Brain pericyte (primary cell): ENCODE data around the gene SLC19A1.
"Not testable (repeated sequence)": the region's sequence is repeated elsewhere in the genome, so short reads cannot be mapped to it uniquely, and the experiment has no call there.

Experiments
- DNase-seq: peaks from one replicate; pipeline ENCODE4 v3.0.0-alpha.2; 2012; ENCODE audit warnings: low read depth, low spot score

SLC19A1 gene

DNA sequence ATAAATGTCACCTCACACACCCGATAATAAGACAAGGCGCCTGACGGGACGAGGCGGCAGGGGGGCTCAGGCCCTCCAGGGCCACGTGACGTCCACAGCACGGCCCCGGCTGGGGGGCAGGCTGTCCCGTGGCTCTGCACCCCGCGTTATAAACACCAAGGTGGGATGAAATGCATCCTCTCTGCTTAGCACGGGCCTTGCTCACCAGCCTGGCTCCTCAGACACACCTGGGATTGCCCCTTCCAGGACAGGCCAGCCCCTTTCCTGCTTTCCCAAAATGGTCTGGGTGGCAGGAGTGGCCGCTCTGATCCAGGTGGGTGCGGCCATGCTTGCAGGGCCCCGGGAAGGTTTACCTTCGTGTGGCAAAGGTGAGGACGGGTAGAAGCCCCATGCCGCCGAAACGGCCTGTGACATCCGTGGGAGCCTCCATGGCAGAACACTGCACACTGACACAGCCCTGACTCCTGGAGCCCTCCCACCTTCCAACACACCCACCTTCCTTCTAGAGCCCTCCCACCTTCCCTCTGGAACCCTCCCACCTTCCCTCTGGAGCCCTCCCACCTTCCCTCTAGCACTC lies 35.9 kb downstream of the SLC19A1 start:
- no peak for DNase-seq

DNA sequence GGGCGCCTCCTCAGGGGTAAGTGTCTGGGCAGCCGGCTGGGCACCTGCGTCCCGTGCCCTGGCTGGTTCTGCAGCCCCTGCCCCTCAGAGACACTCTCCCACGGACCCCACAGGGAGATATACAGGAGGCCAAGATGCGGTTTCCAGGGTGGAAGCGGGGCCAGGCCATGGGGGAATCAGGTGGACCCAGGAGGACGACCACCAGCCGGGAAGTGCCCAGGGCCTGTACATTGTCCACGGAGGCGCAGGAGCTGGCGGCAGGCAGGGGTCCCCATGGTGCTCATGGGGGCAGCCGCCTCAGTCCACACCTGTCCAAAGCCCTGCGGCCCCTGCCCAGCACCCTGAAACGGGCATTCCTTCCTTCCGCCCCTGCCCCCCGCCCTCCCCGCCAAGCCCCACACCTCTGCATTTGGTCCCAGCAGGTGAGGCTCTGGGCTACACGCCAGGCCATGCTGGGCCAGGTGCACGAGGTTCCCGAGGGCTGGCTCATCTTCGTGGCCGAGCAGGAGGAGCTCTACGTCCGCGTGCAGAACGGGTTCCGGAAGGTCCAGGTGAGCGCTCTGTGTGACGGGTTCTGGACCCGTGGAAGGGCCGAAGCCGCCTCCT lies 36.7 kb downstream of the SLC19A1 start:
- DNase-seq, result no peak

DNA sequence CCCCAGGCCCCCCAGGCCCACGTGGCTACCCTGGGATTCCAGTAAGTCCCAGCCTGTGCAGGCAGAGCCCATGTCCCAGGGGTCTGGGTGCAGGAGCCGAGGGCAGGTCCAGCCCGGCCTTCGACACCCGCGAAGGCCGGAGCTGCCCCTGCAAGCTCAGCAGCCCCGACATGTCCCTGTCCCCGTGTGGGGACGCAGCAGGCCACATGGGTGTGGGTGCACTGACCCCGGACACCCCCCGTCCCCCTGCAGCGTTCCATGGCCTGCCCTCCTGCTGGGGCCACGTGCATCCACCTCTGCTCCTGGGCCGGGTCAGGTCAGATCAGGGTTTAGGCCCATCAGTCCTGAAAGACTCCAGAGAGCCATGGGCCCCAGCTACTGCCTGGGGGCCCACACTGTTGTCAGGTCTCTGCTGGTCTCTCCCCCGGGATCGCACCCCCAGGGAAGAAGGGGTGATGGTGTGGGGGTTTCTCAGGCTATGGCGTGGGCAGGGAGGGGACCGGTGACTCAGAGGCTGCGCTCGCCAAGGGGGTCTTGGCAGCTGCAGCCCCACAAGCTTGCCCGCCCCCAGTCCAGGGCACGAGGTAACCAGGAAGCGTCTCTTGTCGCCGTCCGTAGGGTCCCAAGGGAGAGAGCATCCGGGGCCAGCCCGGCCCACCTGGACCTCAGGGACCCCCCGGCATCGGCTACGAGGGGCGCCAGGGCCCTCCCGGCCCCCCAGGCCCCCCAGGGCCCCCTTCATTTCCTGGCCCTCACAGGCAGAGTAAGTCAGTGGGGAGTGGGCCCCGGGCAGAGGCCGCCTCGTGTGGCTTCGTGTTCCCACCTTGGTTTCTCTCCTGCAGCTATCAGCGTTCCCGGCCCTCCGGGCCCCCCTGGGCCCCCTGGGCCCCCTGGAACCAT lies 37.5 kb downstream of the SLC19A1 start:
- no peak for DNase-seq

GRCh38 chr21:45504021-45504515 lies 38.2 kb downstream of the SLC19A1 start:
- DNase-seq, result no peak

DNA sequence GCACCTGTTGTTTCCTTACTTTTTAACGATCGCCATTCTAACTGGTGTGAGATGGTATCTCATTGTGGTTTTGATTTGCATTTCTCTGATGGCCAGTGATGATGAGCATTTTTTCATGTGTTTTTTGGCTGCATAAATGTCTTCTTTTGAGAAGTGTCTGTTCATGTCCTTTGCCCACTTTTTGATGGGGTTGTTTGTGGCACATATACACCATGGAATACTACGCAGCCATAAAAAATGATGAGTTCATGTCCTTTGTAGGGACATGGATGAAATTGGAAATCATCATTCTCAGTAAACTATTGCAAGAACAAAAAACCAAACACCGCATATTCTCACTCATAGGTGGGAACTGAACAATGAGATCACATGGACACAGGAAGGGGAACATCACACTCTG lies 39.0 kb downstream of the SLC19A1 start:
- DNase-seq, result not testable (repeated sequence)

DNA sequence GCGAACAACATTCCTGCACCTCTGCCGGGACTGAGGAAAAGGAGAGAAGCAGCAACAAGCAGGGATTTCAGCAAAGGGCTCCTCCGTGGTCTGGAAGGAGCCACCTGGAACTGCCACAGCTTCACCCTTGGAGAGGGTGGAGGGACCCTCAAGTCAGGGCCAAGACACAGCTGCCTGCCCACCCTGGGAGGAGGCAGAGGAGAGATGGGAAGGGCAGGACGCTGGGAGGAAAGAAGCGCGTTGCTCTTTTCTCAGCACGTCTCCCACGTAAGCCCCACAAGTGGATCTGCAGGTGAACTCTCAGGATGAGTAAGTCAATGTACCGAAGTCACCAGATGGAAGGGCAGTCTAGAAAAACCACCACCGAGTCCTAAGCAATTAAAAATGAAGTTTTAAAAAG lies 39.6 kb downstream of the SLC19A1 start:
- DNase-seq, result no peak

- DNase-seq, result no peak
These were observed 40.3 kb downstream of the SLC19A1 start for GRCh38 chr21:45502006-45502345.

DNA sequence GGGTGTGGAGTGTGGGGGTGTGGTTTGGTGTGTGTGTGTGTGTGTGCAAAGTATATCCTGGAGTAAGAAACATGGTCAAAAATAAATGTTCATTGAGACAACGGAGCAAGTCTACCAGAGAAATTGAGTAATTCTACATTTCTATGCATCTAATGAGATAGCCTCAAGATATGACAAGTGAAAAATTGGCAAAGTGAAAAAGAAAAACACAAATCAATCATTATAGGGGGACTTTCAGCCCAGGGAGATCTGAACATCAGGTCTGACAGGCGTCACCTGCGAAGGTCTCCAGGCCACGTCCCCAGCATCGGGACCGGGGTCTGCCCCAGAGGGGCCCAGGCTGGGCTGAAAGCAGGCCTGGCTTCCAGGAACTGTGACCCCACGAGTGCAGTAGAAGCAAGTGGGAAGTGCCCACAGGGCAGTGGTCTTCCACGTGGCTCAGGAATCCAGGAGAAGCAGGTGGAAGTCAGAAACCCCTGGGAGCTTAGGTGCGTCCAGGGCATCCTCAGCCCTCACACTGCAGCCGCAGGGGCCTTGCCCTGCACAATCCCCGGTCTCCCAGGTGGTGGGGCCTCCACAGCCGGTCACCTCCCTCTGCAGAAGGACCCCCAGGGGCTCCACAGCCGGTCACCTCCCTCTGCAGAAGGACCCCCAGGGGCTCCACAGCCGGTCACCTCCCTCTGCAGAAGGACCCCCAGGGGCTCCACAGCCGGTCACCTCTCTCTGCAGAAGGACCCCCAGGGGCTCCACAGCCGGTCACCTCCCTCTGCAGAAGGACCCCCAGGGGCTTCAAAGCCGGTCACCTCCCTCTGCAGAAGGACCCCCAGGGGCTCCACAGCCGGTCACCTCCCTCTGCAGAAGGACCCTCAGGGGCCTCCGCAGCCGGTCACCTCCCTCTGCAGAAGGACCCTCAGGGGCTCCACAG lies 40.9 kb downstream of the SLC19A1 start:
- not testable (repeated sequence) for DNase-seq

DNA sequence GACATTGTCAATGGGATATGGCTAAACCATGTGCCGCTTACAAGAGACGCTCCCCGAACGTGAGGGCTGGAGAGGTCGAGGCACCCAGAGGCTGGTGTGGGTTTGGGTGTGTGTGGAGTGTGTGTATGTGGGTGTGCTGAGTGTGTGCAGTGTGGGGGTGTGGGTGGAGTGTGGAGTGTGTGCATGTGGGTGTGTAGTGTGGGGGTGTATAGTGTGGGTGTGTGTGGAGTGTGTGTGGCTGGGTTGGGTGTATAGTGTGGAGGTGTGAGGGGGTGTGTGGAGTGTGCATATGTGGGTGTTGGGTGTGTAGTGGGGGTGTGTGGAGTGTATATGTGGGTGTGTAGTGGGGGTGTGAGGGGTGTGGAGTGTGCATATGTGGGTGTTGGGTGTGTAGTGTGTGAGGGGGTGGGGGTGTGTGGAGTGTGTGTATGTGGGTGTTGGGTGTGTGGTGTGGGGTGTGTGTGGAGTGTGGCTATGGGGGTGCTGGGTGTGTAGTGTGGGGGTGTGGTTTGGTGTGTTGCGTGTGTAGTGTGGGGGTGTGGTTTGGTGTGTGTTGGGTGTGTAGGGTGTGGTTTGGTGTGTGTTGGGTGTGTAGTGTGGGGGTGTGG lies 42.2 kb downstream of the SLC19A1 start:
- DNase-seq, result no peak

DNA sequence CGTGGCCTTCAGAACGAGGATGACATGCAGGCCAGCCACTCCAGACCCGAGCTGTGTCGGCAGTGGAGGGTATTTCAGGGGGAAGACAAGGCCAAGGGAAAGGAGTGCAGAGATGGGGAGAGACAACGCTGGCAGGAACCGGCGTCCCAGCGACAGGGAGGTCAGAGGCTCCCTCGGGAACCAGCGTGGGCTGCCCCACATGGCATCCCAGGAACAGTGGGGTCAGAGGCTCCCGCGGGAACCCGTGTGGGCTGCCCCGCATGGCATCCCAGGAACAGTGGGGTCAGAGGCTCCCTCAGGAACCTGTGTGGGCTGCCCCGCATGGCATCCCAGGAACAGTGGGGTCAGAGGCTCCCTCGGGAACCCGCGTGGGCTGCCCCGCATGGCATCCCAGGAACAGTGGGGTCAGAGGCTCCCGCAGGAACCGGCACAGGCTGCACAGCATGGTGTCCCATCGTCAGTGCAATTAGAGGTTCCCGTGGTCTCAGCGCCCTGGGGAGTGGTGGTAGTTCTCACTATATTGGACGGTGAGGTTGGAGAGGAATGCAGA lies 43.0 kb downstream of the SLC19A1 start:
- DNase-seq, result no peak

GRCh38 chr21:45498646-45499000 lies 43.6 kb downstream of the SLC19A1 start:
- no peak for DNase-seq

- DNase-seq, result no peak
These were observed 44.2 kb downstream of the SLC19A1 start for GRCh38 chr21:45497846-45498645.

DNA sequence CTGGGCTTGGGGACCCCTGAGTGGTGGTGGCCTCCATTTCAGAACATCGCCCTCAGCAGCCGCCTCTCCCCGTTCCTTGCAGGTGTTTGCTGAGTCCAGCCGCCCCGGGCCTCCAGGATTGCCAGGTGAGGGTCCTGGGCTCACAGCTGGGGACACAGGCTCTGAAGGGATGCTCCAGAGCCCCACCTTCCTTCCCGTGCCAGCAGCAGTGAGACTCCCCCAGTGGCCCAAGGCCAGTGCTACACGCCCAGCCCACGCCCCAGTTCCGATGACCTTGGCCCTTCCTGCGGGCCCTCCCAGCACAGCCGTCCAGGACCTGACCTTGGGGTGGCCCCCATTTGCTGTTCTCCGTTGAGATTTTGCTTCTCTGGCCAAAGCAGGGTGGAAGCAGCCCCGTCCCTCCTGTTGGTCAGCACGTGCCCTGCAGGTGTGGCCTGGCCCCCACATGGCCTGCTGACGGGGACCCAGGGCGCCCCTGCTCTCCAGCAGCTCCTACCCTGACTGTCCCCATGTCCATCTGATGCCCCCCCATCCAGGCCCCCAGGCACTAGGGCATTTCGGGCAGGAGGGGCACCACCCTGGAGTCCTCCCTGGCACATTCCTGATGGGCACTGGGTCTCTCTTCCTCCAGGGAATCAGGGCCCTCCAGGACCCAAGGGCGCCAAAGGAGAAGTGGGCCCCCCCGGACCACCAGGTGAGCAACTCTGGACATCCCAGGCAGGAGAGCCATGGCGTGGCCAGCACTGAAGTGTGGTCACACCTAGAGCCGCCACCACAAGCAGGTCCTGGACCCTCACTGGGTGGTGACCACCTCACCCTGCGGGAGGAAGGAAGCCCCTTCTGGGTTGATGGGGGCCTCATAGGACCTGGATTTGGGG lies 45.0 kb downstream of the SLC19A1 start:
- no peak for DNase-seq

DNA sequence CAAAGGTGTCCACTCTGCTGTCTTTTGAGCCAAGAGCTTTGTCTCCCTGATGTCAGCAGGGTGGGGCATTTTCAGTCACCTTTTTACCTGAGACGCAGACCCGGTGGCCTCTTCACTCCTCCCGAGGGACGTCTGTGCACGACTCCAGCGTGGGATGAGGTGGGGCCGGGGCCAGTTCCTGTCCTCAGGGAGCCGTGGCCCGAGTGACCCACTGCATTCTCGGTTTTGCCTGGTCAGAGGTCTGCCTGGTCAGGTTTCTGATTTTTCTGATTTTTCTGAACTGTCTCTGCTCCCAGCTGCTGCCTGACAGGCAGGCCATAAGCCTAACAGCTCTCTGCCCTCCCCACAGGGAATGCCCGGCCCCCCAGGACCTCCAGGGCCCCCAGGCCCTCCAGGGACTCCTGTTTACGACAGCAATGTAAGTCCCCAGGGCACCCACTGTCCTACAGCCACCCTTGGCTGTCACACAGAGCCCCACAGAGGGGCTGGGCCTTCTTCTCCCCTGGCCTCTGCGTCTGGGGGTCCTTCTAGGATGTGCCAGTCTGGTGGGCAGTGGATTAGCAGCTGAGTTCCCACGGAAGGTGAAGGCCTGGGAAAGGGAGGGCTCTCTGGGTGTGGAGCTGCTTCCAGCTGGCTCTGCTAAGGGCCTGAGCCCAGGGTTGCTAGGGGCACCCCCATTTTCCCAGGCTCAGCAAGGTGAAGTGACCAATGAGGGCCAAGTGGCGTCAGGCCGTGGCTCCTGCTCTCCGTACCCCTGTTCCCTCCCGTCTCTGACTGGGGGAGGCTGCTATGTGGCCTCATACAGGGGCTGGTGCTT lies 45.9 kb downstream of the SLC19A1 start:
- DNase-seq, result no peak

DNA sequence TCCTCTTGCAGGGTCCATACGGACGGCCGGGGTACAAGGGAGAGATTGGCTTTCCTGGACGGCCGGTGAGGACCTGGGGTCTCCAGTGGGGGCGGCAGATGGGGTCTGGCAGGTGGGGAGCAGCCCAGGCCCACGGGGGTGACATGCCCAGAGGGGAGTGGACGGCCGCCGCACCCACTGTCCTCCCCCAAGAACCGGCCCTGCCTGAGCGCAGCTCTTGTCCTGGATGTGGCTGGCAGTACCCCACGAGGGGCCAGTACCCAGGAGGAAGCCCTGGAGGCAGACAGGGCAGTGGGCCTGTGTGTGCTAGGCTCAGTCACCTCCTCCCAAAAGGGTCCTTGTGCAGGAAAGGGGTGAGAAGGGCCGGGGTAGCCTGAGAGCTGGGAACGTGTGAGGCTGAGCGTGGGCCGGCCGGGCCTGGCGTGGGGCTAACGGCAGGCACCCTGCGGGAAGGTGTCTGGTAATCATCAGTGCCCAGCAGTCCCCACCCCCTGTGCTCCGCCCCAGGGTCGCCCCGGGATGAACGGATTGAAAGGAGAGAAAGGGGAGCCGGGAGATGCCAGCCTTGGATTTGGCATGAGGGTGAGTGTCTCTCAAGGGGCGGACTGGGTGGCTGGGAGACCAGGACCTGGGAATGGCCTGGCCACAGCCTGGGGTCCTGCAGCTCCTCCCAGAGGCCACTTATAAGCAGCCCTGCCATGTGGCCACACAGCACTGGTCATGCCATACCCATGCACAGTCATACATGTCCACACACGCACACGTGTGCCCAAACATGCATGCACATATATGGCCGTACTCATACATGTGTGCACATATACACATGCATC lies 47.2 kb downstream of the SLC19A1 start:
- no peak for DNase-seq

DNA sequence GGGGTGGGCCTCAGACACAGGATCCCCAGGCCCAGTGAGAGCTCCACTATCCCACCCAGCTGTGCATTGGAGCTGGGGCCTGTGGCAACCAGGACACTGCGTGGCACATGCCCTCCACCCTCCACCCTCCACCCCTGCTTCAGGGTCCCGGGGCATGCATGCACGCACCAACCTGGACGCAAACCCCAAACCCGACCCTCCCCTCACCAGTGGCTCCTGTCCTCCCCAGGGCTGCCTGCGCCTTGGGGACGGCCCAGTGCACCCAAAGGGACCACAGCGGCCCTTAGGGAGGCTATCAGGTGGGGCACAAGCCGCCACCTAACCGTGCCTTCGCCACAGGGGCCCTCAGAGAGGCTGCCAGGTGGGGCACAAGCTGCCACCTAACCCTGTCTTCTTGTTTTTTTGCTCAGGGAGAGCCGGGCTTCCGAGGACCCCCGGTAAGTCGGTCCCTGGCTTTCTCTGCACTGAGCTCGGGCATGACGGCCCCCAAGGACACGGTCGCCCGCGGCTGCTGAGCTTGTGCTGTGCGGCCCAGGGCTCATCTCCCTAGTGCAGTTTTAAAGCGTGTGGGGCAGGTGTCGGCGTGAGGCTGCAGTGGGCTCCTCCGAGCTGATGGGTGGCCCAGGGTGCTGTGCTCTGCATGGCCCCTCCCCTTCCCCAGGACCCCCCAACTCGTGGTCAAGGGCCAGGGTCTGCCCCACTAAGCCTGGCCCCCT lies 47.9 kb downstream of the SLC19A1 start:
- DNase-seq, result no peak
